Measurements from ENCODE around the gene CRTAC1. TPM values are rescaled to one million over a fixed set of nuclear protein-coding genes. Genes with fewer than 3 reads are reported as not detected.

CRTAC1 gene
- polyA plus RNA-seq, 3 donors = not detected

DNA sequence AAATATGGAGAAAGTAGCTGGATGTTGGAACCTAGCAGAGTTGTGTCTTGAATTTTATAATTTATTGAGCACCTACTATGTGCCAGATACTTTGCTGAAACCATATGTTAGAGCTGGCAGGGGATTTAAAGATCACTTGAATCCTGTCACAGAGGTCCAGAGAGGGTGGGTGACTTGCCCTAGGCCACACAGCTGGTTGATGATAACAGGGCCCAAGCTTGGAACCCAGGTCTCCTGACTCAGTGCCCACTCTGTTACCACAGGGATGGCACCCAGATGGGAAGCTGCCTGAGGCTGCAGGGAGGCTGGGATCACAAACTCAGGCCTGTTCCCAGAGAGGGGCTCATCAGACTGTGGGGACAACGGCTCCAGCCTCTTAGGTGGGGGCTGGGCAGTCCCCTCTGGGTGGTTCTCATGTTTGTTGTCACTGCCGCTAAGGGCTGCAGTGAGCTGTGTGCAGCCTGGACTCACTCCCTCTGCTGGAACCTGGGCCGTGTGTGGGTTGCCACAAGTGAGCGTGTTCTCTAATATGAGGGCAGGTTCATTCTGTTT lies 162.2 kb downstream of the CRTAC1 start:
- peaks cover 5 to 21% (median 10%) of the 10 kb centered on the region in 3 donors for H3K27me3 Mint-ChIP-seq (ENCODE audit: low read depth in 3 of 3)
- H3K4me2 ChIP-seq (replicated peaks; ENCODE audit: extremely low read depth, low read length, poor library complexity, severe bottlenecking) = no peak overlapping the region
- no peak overlapping the region for H3K27ac Mint-ChIP-seq
- no peak overlapping the region for H3K27ac ChIP-seq (ENCODE audit: low read depth in 1 of 2, low read length in 2 of 2)
- peaks cover 3 to 6% of the 10 kb centered on the region in 2 donors for H3K4me1 ChIP-seq (ENCODE audit: control insufficient read depth in 1 of 2, insufficient read depth in 2 of 2, low read length in 2 of 2)
- H3K27me3 ChIP-seq (ENCODE audit: control insufficient read depth in 2 of 2, insufficient read depth in 2 of 2, low read length in 2 of 2) = peaks cover 2% of the 10 kb centered on the region in 2 donors
- H3K9ac ChIP-seq (ENCODE audit: insufficient read depth, low read length, poor library complexity, severe bottlenecking) = no peak overlapping the region
- intact Hi-C loops (cut with micrococcal nuclease) = loop anchor here in 1 of 2 donors (5.0 kb wide), 1 partner anchor 76 kb away; no protein-coding TSS in a partner anchor
- H3K36me3 ChIP-seq (replicated peaks in 1 of 2; ENCODE audit: control insufficient read depth in 1 of 2, insufficient read depth in 2 of 2, low read length in 2 of 2) = no peaks in the 10 kb centered on the region
- no peak overlapping the region for H2AFZ ChIP-seq (ENCODE audit: insufficient read depth, low read depth, low read length, poor library complexity, severe bottlenecking)
- H3K79me2 ChIP-seq (ENCODE audit: insufficient read depth, low read length) = no peaks in the 10 kb centered on the region
- H4K20me1 ChIP-seq (ENCODE audit: insufficient read depth, low read length) = no peaks in the 10 kb centered on the region
- no peaks in the 10 kb centered on the region for H3K9me3 ChIP-seq (replicated peaks in 1 of 2; ENCODE audit: control insufficient read depth in 1 of 2, insufficient read depth in 1 of 2, low read length in 2 of 2)
- H3K9me3 Mint-ChIP-seq = no peaks in the 10 kb centered on the region
- no peak for DNase-seq
- H3K4me3 Mint-ChIP-seq = no peak overlapping the region
- WGBS (ENCODE audit: insufficient coverage) = 95% methylated on average over 4 of the region's 4 CpGs
- TF ChIP-seq, protein P1, sequence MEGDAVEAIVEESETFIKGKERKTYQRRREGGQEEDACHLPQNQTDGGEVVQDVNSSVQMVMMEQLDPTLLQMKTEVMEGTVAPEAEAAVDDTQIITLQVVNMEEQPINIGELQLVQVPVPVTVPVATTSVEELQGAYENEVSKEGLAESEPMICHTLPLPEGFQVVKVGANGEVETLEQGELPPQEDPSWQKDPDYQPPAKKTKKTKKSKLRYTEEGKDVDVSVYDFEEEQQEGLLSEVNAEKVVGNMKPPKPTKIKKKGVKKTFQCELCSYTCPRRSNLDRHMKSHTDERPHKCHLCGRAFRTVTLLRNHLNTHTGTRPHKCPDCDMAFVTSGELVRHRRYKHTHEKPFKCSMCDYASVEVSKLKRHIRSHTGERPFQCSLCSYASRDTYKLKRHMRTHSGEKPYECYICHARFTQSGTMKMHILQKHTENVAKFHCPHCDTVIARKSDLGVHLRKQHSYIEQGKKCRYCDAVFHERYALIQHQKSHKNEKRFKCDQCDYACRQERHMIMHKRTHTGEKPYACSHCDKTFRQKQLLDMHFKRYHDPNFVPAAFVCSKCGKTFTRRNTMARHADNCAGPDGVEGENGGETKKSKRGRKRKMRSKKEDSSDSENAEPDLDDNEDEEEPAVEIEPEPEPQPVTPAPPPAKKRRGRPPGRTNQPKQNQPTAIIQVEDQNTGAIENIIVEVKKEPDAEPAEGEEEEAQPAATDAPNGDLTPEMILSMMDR (IDR thresholded peaks at IDR 0.05) = no peak
- no peak overlapping the region for H3K4me3 ChIP-seq (replicated peaks in 1 of 3; ENCODE audit: low read depth in 2 of 3, low read length in 3 of 3)
- H3K4me1 Mint-ChIP-seq = peaks cover 10% of the 10 kb centered on the region
- no peaks in the 10 kb centered on the region for H3K36me3 Mint-ChIP-seq

DNA sequence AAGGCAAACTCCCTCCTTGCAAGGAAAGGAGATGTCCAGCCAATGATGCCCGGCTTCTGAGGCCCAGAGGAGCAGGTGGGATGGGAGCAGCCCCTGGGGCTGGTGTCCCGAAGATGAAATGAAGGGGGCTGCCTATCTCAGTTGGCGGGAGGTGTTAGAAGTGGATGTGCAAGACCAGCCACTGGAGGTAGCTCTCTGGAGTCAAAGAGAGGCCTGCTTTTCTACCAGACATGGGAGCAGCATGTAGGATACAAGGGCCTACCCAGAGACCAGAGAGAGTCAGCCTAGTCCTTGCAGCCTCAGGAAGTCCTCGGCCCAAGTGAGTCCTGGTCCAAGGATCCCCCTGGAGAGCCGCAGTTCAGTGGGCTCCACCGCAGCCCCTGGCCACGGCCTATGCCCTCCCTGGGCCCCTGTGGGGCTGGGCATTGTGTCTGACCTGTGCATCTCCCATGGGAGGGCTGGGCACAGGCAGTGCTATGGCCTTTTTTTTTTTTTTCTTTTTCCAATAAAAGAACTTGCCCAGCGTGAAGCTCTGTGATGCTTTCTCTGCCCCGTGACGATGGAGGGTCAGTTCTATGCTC lies 163.1 kb downstream of the CRTAC1 start:
- no peak overlapping the region for H3K4me3 Mint-ChIP-seq
- no peaks in the 10 kb centered on the region for H3K36me3 ChIP-seq (replicated peaks in 1 of 2; ENCODE audit: control insufficient read depth in 1 of 2, insufficient read depth in 2 of 2, low read length in 2 of 2)

More for the DNA sequence above, 163.1 kb downstream of the CRTAC1 start:
- Mint-ChIP-seq H3K36me3 (no peaks in the 10 kb centered on the region), H3K27ac (peak overlapping the region in 1 of 7 donors; percentile 8), H3K4me1 (peaks cover 10% of the 10 kb centered on the region), H3K9me3 (no peaks in the 10 kb centered on the region), H3K27me3 (ENCODE audit: low read depth in 3 of 3) (peaks cover 5 to 22% (median 12%) of the 10 kb centered on the region in 3 donors)
- Histone ChIP-seq H3K79me2 (ENCODE audit: insufficient read depth, low read length) (no peaks in the 10 kb centered on the region), H4K20me1 (ENCODE audit: insufficient read depth, low read length) (no peaks in the 10 kb centered on the region), H2AFZ (ENCODE audit: insufficient read depth, low read depth, low read length, poor library complexity, severe bottlenecking) (no peak overlapping the region), H3K27ac (ENCODE audit: low read depth in 1 of 2, low read length in 2 of 2) (no peak overlapping the region), H3K9me3 (replicated peaks in 1 of 2; ENCODE audit: control insufficient read depth in 1 of 2, insufficient read depth in 1 of 2, low read length in 2 of 2) (no peaks in the 10 kb centered on the region), H3K4me2 (replicated peaks; ENCODE audit: extremely low read depth, low read length, poor library complexity, severe bottlenecking) (no peak overlapping the region), H3K4me3 (replicated peaks in 1 of 3; ENCODE audit: low read depth in 2 of 3, low read length in 3 of 3) (no peak overlapping the region), H3K9ac (ENCODE audit: insufficient read depth, low read length, poor library complexity, severe bottlenecking) (no peak overlapping the region), H3K27me3 (ENCODE audit: control insufficient read depth in 2 of 2, insufficient read depth in 2 of 2, low read length in 2 of 2) (peaks cover 2% of the 10 kb centered on the region in 2 donors), H3K4me1 (ENCODE audit: control insufficient read depth in 1 of 2, insufficient read depth in 2 of 2, low read length in 2 of 2) (peaks cover 3 to 6% of the 10 kb centered on the region in 2 donors)
- TF ChIP-seq, protein P1 (IDR thresholded peaks at IDR 0.05) = no peak
- no peak for DNase-seq
- intact Hi-C loops (cut with micrococcal nuclease) = loop anchor here in 1 of 2 donors (5.0 kb wide), 1 partner anchor 75 kb away; no protein-coding TSS in a partner anchor
- 94% methylated on average over 9 of the region's 10 CpGs for WGBS (ENCODE audit: insufficient coverage)
